Ovary (tissue), 9 donors: ENCODE data around the gene SNRPD1. TPM values are rescaled to one million over a fixed set of nuclear protein-coding genes. Genes with fewer than 3 reads are reported as not detected.
A peak's percentile ranks its signal among the peaks of the same experiment; 100 is the strongest.

Experiments used
- DNase-seq, 5 donors: peaks; one replicate each; pipeline ENCODE4 v3.0.0-alpha.2; 2019 to 2020
- H3K27ac ChIP-seq, 2 donors: fragments of 200-600 bp; one replicate each; pipeline versions ENCODE4 v1.5.1 to v1.8.0; 2019 to 2022
- H3K27me3 ChIP-seq: fragments of 200-600 bp; one replicate; pipeline ENCODE4 v1.8.0; 2022
- H3K36me3 ChIP-seq: fragments of 200-600 bp; sonication (generic); one replicate; pipeline ENCODE4 v1.5.1; 2019
- H3K4me1 ChIP-seq: one replicate; pipeline ENCODE4 v1.8.1; 2013; ENCODE audit warnings: mild to moderate bottlenecking, moderate library complexity; ENCODE audit not compliant: insufficient read depth
- H3K4me3 ChIP-seq: fragments of 200-600 bp; sonication (generic); one replicate; pipeline ENCODE4 v1.5.1; 2017
- H3K9me3 ChIP-seq, 2 donors: fragments of 200-600 bp in 1 of 2; sonication (generic) in 1 of 2; one replicate each; pipeline versions ENCODE4 v1.5.1 to v1.8.1; 2013 to 2019; ENCODE audit warnings: mild to moderate bottlenecking in 1 of 2, moderate library complexity in 1 of 2
- EP300 ChIP-seq: sonication (generic); formaldehyde crosslinking; IDR thresholded peaks from one replicate; pipeline ENCODE4 v1.6.1; 2017; ENCODE audit warnings: antibody characterized with exemption
- POLR2A ChIP-seq: fragments of 450-650 bp; IDR thresholded peaks from one replicate; pipeline ENCODE4 v1.6.1; 2017; ENCODE audit warnings: antibody characterized with exemption, mild to moderate bottlenecking, moderate library complexity
- WGBS, 3 donors: extraction: QIAGEN DNeasy Blood & Tissue Kit in 1 of 3; methylation state at CpG; one replicate each; pipeline versions ENCODE4 v1.1.5 to v1.1.7; 2013 to 2017; 5-methylcytosine and 5-hydroxymethylcytosine counted together
- intact Hi-C, 4 donors: fragments of 100-400 bp; cut with DNase I; formaldehyde crosslinking; loops; one replicate each; pipeline versions ENCODE4 v1.11.0 to v1.15.1; 2022 to 2023
- polyA plus RNA-seq, 2 donors: library from polyadenylated mRNA; stranded (reverse); fragments of 200-250 nt in 1 of 2; fragments of 350-450 nt in 1 of 2; fragmentation: Illumina TruSeq in 1 of 2; extraction: RNeasy Lipid Tissue Mini Kit (QIAGEN cat#74804) in 1 of 2; gene quantifications; one replicate each; pipeline ENCODE4 v1.2.3, GENCODE V29; 2013 to 2014
- total RNA-seq, 7 donors: library from RNA; depleted of rRNA in 2 of 7; stranded (reverse); fragments of >200 nt in 2 of 7; fragmentation: NEBNext Ultra II Directional in 3 of 7; extraction: Animal tissue kit (Norgen Biotek cat#: 25700) in 3 of 7; gene quantifications; one replicate each; pipeline versions ENCODE4 v1.1.0 to v1.2.4, GENCODE V29; 2016 to 2023
- TF ChIP-seq, protein P1 (sequence below), 3 donors: fragments of 450-650 bp in 2 of 3; fragments of 200-600 bp in 1 of 3; IDR thresholded peaks; one replicate each; pipeline versions ENCODE4 v1.5.1 to v1.8.0; 2016 to 2022; ENCODE audit warnings: antibody characterized with exemption in 3 of 3, mild to moderate bottlenecking in 1 of 3
- donor health status: DM: no; HTN: no; CAD: no; lungs with moderate emphysema.
- donor health status: DM: no; HTN: no; CAD: no.
- donor health status: Bipolar disorder and iron deficiency.
- donor health status: DM: yes; HTN: yes; CAD: no.
- donor health status: DM: no; HTN: no; CAD: no.
- donor health status: DM: yes; HTN: yes; CAD: no.

Gene SNRPD1
- total and polyA plus RNA-seq, 9 donors = 3.9 to 64.4 (median 37.3) TPM

- Histone ChIP-seq H3K4me3 (no peak overlapping the region), H3K27ac (no peak overlapping the region), H3K36me3 (no peaks in the 10 kb centered on the region), H3K9me3 (no peaks in the 10 kb centered on the region), H3K27me3 (no peaks in the 10 kb centered on the region), H3K4me1 (peaks cover under 1% of the 10 kb centered on the region)
- intact Hi-C loops = no loop called here
- TF ChIP-seq POLR2A = no peak
- DNase-seq = no peak
- 85 to 95% (median 93%) methylated on average over 3 to 7 of the region's 7 CpGs for WGBS, 3 donors
Observed at GRCh38 chr18:21593540-21594257, 18.4 kb upstream of the SNRPD1 start.

DNA sequence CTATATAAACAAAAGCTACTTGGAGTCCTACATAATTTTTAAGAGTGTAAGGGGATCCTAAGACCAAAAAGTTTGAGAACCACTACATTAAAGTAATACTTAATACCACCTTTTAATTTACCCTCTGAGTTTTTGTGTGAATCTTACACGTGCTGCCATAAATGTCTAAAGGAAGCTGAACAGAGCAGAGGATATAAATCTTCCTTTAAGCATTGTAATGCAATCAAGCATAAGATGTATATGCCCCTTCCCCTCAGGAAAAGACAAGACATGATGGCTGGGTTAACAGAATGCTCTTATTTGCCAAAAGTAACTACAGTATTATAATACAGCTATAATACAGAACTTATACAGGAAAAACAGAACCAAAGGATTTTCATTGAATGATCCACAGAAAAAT, 14.5 kb upstream of the SNRPD1 start:
- DNase-seq = no peak
- no peaks in the 10 kb centered on the region for H3K9me3 ChIP-seq
- H3K4me3 ChIP-seq = no peak overlapping the region
- no peak overlapping the region for H3K27ac ChIP-seq
- H3K4me1 ChIP-seq = peaks cover 3% of the 10 kb centered on the region
- H3K27me3 ChIP-seq = no peaks in the 10 kb centered on the region
- TF ChIP-seq, protein P1, sequence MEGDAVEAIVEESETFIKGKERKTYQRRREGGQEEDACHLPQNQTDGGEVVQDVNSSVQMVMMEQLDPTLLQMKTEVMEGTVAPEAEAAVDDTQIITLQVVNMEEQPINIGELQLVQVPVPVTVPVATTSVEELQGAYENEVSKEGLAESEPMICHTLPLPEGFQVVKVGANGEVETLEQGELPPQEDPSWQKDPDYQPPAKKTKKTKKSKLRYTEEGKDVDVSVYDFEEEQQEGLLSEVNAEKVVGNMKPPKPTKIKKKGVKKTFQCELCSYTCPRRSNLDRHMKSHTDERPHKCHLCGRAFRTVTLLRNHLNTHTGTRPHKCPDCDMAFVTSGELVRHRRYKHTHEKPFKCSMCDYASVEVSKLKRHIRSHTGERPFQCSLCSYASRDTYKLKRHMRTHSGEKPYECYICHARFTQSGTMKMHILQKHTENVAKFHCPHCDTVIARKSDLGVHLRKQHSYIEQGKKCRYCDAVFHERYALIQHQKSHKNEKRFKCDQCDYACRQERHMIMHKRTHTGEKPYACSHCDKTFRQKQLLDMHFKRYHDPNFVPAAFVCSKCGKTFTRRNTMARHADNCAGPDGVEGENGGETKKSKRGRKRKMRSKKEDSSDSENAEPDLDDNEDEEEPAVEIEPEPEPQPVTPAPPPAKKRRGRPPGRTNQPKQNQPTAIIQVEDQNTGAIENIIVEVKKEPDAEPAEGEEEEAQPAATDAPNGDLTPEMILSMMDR (IDR thresholded peaks at IDR 0.05) = no peak
- TF ChIP-seq POLR2A (no peak), EP300 (no peak)
- intact Hi-C loops = no loop called here
- H3K36me3 ChIP-seq = no peaks in the 10 kb centered on the region
- 52 to 74% (median 64%) methylated on average over 1 of the region's 1 CpG for WGBS, 3 donors

- 22 to 48% (median 29%) methylated on average over 18 of the region's 18 CpGs for WGBS, 3 donors
- H3K9me3 ChIP-seq = no peaks in the 10 kb centered on the region
- H3K36me3 ChIP-seq = no peaks in the 10 kb centered on the region
- H3K4me1 ChIP-seq = peaks cover 3% of the 10 kb centered on the region
- DNase-seq = peak in 3 of 5 donors; percentile 32 to 51 (median 33)
- H3K4me3 ChIP-seq = peak overlapping the region; percentile 96
- peak overlapping the region in 1 of 2 donors; percentile 93 for H3K27ac ChIP-seq
- no peaks in the 10 kb centered on the region for H3K27me3 ChIP-seq
- TF ChIP-seq EP300 (no peak), POLR2A (no peak)
- TF ChIP-seq, protein P1 (IDR thresholded peaks at IDR 0.05) = no peak
- intact Hi-C loops = no loop called here
Observed at GRCh38 chr18:21598726-21599584, 13.2 kb upstream of the SNRPD1 start.

- intact Hi-C loops = loop anchor here in 2 of 4 donors (5.0 to 10.0 kb wide), 3 partner anchors 142 to 358 kb away; partner anchors contain the start of genes GREB1L (in 1 of the 2) and MIB1 (in 1 of the 2)
- peak overlapping the region; percentile 36 to 93 for H3K27ac ChIP-seq
- no peaks in the 10 kb centered on the region for H3K36me3 ChIP-seq
- H3K4me1 ChIP-seq = peaks cover 3% of the 10 kb centered on the region
- WGBS, 3 donors = 0 to 1% (median 1%) methylated on average over 62 to 67 of the region's 67 CpGs
- no peaks in the 10 kb centered on the region for H3K9me3 ChIP-seq
- peak in 3 of 5 donors; percentile 56 to 78 (median 68) for DNase-seq
- TF ChIP-seq POLR2A = no peak
- TF ChIP-seq, protein P1 (IDR thresholded peaks at IDR 0.05) = no peak
- no peak for TF ChIP-seq EP300
- H3K4me3 ChIP-seq = peak overlapping the region; percentile 96
- H3K27me3 ChIP-seq = no peaks in the 10 kb centered on the region
Observed at GRCh38 chr18:21599585-21600525, 12.3 kb upstream of the SNRPD1 start.
